K562 (cell line): ENCODE data around the gene BCAN. TPM values are rescaled to one million over a fixed set of nuclear protein-coding genes. Genes with fewer than 3 reads are reported as not detected.

Experiments used
- ATAC-seq: fragments of 200-7000 bp; cut with Tn5 transposase; 3 replicates; pipeline ENCODE4 v1.9.1; 2020; ENCODE audit warnings: moderate library complexity
- BruUV-seq: library from RNA; stranded (reverse); fragments of 400-500 nt; replicated peaks from 2 replicates; lab custom pipeline; 2021; lab: Mats Ljungman, UMichigan
- CTCF ChIA-PET: fragments of 300-600 bp; formaldehyde crosslinking; extraction: SDS; loops from one replicate; lab custom pipeline; 2021; ENCODE audit warnings: low intra/inter-chr PET ratio; lab: Yijun Ruan, JAX
- POLR2A ChIA-PET: fragments of 300-600, 350-650 bp; sonication (Branson Sonifier 250); formaldehyde crosslinking; extraction: SDS; loops from one replicate; lab custom pipeline; 2021; ENCODE audit warnings: antibody characterized with exemption, inconsistent platforms; lab: Yijun Ruan, JAX
- DNase-seq, 4 experiments: peaks; one replicate each; pipeline versions ENCODE4 v3.0.0 to v3.0.0-alpha.2; 2011 to 2018; ENCODE audit warnings: low spot score in 3 of 4, mixed read lengths in 3 of 4; ENCODE audit errors: extremely low read depth in 1 of 4
- FAIRE-seq: peaks from 2 replicates; lab custom pipeline; 2011; peaks lifted over from hg19 to GRCh38; lab: Jason Lieb, UNC
- H2AFZ ChIP-seq: 2 replicates; pipeline ENCODE4 v1.6.0; 2011; ENCODE audit warnings: low read depth, low read length, control low read depth, inconsistent platforms
- H3K27ac ChIP-seq: fragments of 200-600 bp; 3 replicates; pipeline ENCODE4 v1.8.0; 2011; ENCODE audit warnings: low read depth, mild to moderate bottlenecking, control low read depth, inconsistent platforms, low read length, moderate library complexity, mixed read lengths; ENCODE audit errors: extremely low read depth
- H3K27me3 ChIP-seq, 2 experiments: fragments of 300-600 bp in 1 of 2; 2 replicates in 1 of 2; 3 replicates in 1 of 2; pipeline versions ENCODE4 v1.6.0 to v1.8.0; 2011; ENCODE audit warnings: inconsistent platforms in 2 of 2, low read length in 2 of 2, mild to moderate bottlenecking in 1 of 2, mixed read lengths in 1 of 2, moderate library complexity in 1 of 2; ENCODE audit not compliant: control insufficient read depth in 2 of 2, insufficient read depth in 2 of 2
- H3K36me3 ChIP-seq: fragments of 300-600 bp; 3 replicates; pipeline ENCODE4 v1.8.0; 2011; ENCODE audit warnings: mild to moderate bottlenecking, low read length, inconsistent platforms; ENCODE audit not compliant: control insufficient read depth, insufficient read depth
- H3K4me1 ChIP-seq, 2 experiments: fragments of 200-600 bp in 1 of 2; replicated peaks in 1 of 2; 2 replicates in 1 of 2; 3 replicates in 1 of 2; pipeline versions ENCODE4 v1.5.1 to v1.8.0; 2011; ENCODE audit warnings: inconsistent platforms in 2 of 2, low read length in 2 of 2, mild to moderate bottlenecking in 1 of 2, mixed read lengths in 1 of 2, moderate library complexity in 1 of 2; ENCODE audit not compliant: control insufficient read depth in 2 of 2, insufficient read depth in 2 of 2
- H3K4me2 ChIP-seq: 2 replicates; pipeline ENCODE4 v1.6.1; 2011; ENCODE audit warnings: low read length, control low read depth, inconsistent platforms, mixed read lengths; ENCODE audit not compliant: insufficient read depth
- H3K4me3 ChIP-seq: fragments of 200-600 bp; sonication (generic), shearing (Covaris generic); 2 replicates; pipeline ENCODE4 v1.5.1; 2016; ENCODE audit warnings: control low read depth, inconsistent platforms
- H3K79me2 ChIP-seq: fragments of 200-600 bp; 3 replicates; pipeline ENCODE4 v1.8.0; 2011; ENCODE audit warnings: low read length, inconsistent platforms; ENCODE audit not compliant: control insufficient read depth, insufficient read depth
- H3K9ac ChIP-seq, 2 experiments: 2 replicates each; pipeline versions ENCODE4 v1.6.0 to v1.6.1; 2011; ENCODE audit warnings: low read depth in 2 of 2, low read length in 2 of 2, control low read depth in 1 of 2, inconsistent platforms in 1 of 2, mild to moderate bottlenecking in 1 of 2, mixed read lengths in 1 of 2; ENCODE audit not compliant: insufficient read depth in 1 of 2
- H3K9me1 ChIP-seq: one replicate; pipeline ENCODE4 v1.6.0; 2011; ENCODE audit warnings: inconsistent platforms, mild to moderate bottlenecking, low read length, moderate library complexity; ENCODE audit not compliant: control insufficient read depth, insufficient read depth
- H3K9me3 ChIP-seq: replicated peaks from 2 replicates; pipeline ENCODE4 v1.5.1; 2011; ENCODE audit warnings: low read depth, low read length, inconsistent platforms; ENCODE audit not compliant: control insufficient read depth, insufficient read depth
- H4K20me1 ChIP-seq: replicated peaks from 2 replicates; pipeline ENCODE4 v1.6.1; 2011; ENCODE audit warnings: low read length, inconsistent platforms, mixed read lengths; ENCODE audit not compliant: control insufficient read depth, insufficient read depth
- FOXA3 ChIP-seq, 2 experiments: fragments of 450-650 bp in 1 of 2; sonication (generic) in 1 of 2; formaldehyde crosslinking; IDR thresholded peaks in 1 of 2; conservative IDR thresholded peaks in 1 of 2; 2 replicates each; pipeline versions ENCODE4 v1.4.0 to v1.8.0; 2020 to 2022; ENCODE audit warnings: mild to moderate bottlenecking in 2 of 2, missing genetic modification reagents in 1 of 2
- REST ChIP-seq, 2 experiments: fragments of 450-650 bp; formaldehyde crosslinking in 1 of 2; IDR thresholded peaks; 2 replicates each; pipeline versions ENCODE4 v1.4.0 to v1.6.1; 2014 to 2020; ENCODE audit warnings: mild to moderate bottlenecking in 2 of 2, borderline replicate concordance in 1 of 2, low read depth in 1 of 2
- SMC3 ChIP-seq: conservative IDR thresholded peaks from 2 replicates; pipeline ENCODE4 v1.6.1; 2011; ENCODE audit warnings: low read depth, low read length, improper control_type of control experiment; ENCODE audit not compliant: insufficient read depth
- STAG1 ChIP-seq: sonication (generic); formaldehyde crosslinking; IDR thresholded peaks from 2 replicates; pipeline ENCODE4 v1.5.0; 2020; ENCODE audit warnings: missing genetic modification reagents, borderline replicate concordance
- WGBS: fragments of 100-300 bp; shearing (Covaris generic); methylation state at CpG from one replicate; pipeline ENCODE4 v1.1.6; 2016; ENCODE audit warnings: low coverage, mixed read lengths; ENCODE audit not compliant: insufficient coverage; ENCODE audit errors: missing lambda C conversion rate; 5-methylcytosine and 5-hydroxymethylcytosine counted together
- in situ Hi-C: fragments of 300-500 bp; cut with MboI; formaldehyde crosslinking; loops from 4 replicates; pipeline ENCODE4 v1.15.0; 2018; ENCODE audit warnings: inconsistent platforms, mixed read lengths
- intact Hi-C: fragments of 100-400 bp; cut with micrococcal nuclease; formaldehyde crosslinking; loops from 2 replicates; pipeline ENCODE4 v1.14.2; 2022
- polyA plus RNA-seq, 8 experiments: library from polyadenylated mRNA; depleted of rRNA in 4 of 8; stranded (reverse) in 5 of 8; unstranded in 3 of 8; fragments of >200 nt; fragmentation: Nextera tagmentation in 2 of 8; fragmentation: Illumina TruSeq in 1 of 8; extraction: Ambion mirVana in 2 of 8; extraction: Trizol in 1 of 8; gene quantifications; 2 replicates each; pipeline versions ENCODE4 v1.2.1 to v1.2.3, GENCODE V29; 2011 to 2014; ENCODE audit warnings: inconsistent platforms in 1 of 8, missing spikeins in 1 of 8
- total RNA-seq, 7 experiments: library from RNA; depleted of rRNA in 6 of 7; stranded (reverse); fragments of >200 nt in 6 of 7; fragmentation: Illumina TruSeq in 2 of 7; extraction: Trizol in 2 of 7; gene quantifications; 2 replicates each; pipeline versions ENCODE4 v1.2.1 to v1.2.3, GENCODE V29; 2011 to 2021; ENCODE audit warnings: low replicate concordance in 1 of 7
- TF ChIP-seq, protein P1 (sequence below), 3 experiments: IDR thresholded peaks in 2 of 3; conservative IDR thresholded peaks in 1 of 3; 2 replicates each; pipeline ENCODE4 v1.5.1; 2011 to 2012; ENCODE audit warnings: low read length in 3 of 3, mild to moderate bottlenecking in 3 of 3, control low read depth in 2 of 3, improper control_type of control experiment in 1 of 3, inconsistent platforms in 1 of 3, low read depth in 1 of 3, mixed read lengths in 1 of 3, moderate library complexity in 1 of 3; ENCODE audit not compliant: insufficient read depth in 2 of 3
- TF ChIP-seq, protein P2 (sequence below): sonication (generic); formaldehyde crosslinking; IDR thresholded peaks from 2 replicates; pipeline ENCODE4 v1.4.0; 2020; ENCODE audit warnings: mild to moderate bottlenecking, missing genetic modification reagents

BCAN gene
- total and polyA plus RNA-seq, 9 of the 15 experiments (the other 6 are each of a cell fraction or from before 2014, with no cell fraction given), result 0.04 to 0.33 (median 0.14) TPM; not detected in 5

DNA sequence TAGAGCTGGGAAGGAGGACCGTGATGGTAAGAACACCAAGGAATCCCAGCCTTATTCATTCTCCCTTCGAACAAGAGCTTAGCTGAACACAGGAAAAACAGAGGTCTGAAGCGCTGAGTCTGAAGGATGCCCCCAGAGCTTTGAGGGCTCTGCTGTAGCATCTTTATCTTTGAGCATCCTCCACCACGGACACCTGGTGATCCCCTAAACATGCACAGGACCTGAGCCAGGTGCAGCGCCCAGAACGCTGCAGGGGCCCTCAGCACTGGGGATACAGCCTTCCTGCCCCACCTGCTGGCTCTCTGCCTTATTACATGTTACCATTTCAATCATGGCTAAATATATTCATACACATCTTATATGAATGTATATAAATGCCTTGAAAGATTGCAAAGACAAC lies 32.9 kb upstream of the BCAN start:
- Histone ChIP-seq H3K4me3 (no peak overlapping the region), H3K9me3 (no peaks in the 10 kb centered on the region), H3K9ac (no peak overlapping the region), H3K9me1 (no peaks in the 10 kb centered on the region), H3K27me3 (no peaks in the 10 kb centered on the region), H3K4me2 (no peak overlapping the region; the same call in 1 of the 2 replicates), H3K27ac (no peak overlapping the region), H3K36me3 (no peaks in the 10 kb centered on the region), H3K4me1 (peaks cover 0 to 2% of the 10 kb centered on the region in 2 experiments; a peak in 2 of 5 replicates), H3K79me2 (no peaks in the 10 kb centered on the region), H4K20me1 (no peaks in the 10 kb centered on the region), H2AFZ (no peak overlapping the region)
- 8% methylated on average over 6 of the region's 6 CpGs for WGBS
- ChIA-PET CTCF (interaction anchor here (0.6 to 3.1 kb wide), 12 partner anchors 21 to 226 kb away, joined by 3 to 77 read pairs (median 5); no protein-coding TSS in a partner anchor), POLR2A (interaction anchor here (0.9 to 1.2 kb wide), 3 partner anchors 15 to 22 kb away, joined by 4 to 6 read pairs (median 4); partner anchors contain the start of gene NAXE)
- FAIRE-seq (peak; percentile 81), DNase-seq (peak; percentile 58 to 62 (median 60)), ATAC-seq (peak; percentile 94)
- intact Hi-C loops (loop anchor here (1.0 to 2.0 kb wide), 3 partner anchors 25 to 226 kb away; no protein-coding TSS in a partner anchor), in situ Hi-C loops (no loop called here)
- BruUV-seq, result no TSS peak
- TF ChIP-seq REST (IDR thresholded peaks at IDR 0.05; ENCODE audit: borderline replicate concordance), result peak; percentile 61; the same call in 1 of the 2 replicates
- TF ChIP-seq REST (CRISPR knock-in tag; IDR thresholded peaks at IDR 0.05; ENCODE audit: low read depth), result no peak
- peak; percentile 61 for TF ChIP-seq SMC3
- TF ChIP-seq, protein P1, sequence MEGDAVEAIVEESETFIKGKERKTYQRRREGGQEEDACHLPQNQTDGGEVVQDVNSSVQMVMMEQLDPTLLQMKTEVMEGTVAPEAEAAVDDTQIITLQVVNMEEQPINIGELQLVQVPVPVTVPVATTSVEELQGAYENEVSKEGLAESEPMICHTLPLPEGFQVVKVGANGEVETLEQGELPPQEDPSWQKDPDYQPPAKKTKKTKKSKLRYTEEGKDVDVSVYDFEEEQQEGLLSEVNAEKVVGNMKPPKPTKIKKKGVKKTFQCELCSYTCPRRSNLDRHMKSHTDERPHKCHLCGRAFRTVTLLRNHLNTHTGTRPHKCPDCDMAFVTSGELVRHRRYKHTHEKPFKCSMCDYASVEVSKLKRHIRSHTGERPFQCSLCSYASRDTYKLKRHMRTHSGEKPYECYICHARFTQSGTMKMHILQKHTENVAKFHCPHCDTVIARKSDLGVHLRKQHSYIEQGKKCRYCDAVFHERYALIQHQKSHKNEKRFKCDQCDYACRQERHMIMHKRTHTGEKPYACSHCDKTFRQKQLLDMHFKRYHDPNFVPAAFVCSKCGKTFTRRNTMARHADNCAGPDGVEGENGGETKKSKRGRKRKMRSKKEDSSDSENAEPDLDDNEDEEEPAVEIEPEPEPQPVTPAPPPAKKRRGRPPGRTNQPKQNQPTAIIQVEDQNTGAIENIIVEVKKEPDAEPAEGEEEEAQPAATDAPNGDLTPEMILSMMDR (IDR thresholded peaks at IDR 0.05 in 2 of 3, conservative IDR thresholded peaks at IDR 0.05 in 1 of 3; ENCODE audit: insufficient read depth in 2 of 3, low read depth in 1 of 3, low read length in 3 of 3), result peak; percentile 81 to 85 (median 83)
- no peak for TF ChIP-seq FOXA3 (CRISPR knock-in tag; conservative IDR thresholded peaks at IDR 0.05 in 1 of 2, IDR thresholded peaks at IDR 0.05 in 1 of 2)
- peak; percentile 54; the same call in 1 of the 2 replicates for TF ChIP-seq STAG1 (CRISPR knock-in tag)
- TF ChIP-seq, protein P2, sequence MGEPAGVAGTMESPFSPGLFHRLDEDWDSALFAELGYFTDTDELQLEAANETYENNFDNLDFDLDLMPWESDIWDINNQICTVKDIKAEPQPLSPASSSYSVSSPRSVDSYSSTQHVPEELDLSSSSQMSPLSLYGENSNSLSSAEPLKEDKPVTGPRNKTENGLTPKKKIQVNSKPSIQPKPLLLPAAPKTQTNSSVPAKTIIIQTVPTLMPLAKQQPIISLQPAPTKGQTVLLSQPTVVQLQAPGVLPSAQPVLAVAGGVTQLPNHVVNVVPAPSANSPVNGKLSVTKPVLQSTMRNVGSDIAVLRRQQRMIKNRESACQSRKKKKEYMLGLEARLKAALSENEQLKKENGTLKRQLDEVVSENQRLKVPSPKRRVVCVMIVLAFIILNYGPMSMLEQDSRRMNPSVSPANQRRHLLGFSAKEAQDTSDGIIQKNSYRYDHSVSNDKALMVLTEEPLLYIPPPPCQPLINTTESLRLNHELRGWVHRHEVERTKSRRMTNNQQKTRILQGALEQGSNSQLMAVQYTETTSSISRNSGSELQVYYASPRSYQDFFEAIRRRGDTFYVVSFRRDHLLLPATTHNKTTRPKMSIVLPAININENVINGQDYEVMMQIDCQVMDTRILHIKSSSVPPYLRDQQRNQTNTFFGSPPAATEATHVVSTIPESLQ (CRISPR knock-in tag), result no peak
